GM23338 (cell line): ENCODE measurements around the gene ELMOD3. TPM values are rescaled to one million over a fixed set of nuclear protein-coding genes. Genes with fewer than 3 reads are reported as not detected.

Experiments
- ATAC-seq: fragments of 200-7000 bp; cut with Tn5 transposase; 3 replicates; pipeline ENCODE4 v1.9.1; 2020
- DNase-seq: peaks from one replicate; pipeline ENCODE4 v3.0.0-alpha.2; 2015; ENCODE audit warnings: low spot score
- H2AFZ ChIP-seq: fragments of 200-600 bp; sonication (generic); 2 replicates; pipeline ENCODE4 v1.8.0; 2016; ENCODE audit warnings: antibody characterized with exemption, mild to moderate bottlenecking, moderate library complexity
- H3F3A ChIP-seq: fragments of 200-600 bp; sonication (generic); replicated peaks from 2 replicates; pipeline ENCODE4 v1.8.0; 2017; ENCODE audit warnings: antibody characterized with exemption, mixed run types, low read depth
- H3K27ac ChIP-seq: fragments of 200-600 bp; sonication (generic); 2 replicates; pipeline ENCODE4 v1.6.1; 2016; ENCODE audit warnings: low read depth
- H3K27me3 ChIP-seq: fragments of 200-600 bp; sonication (generic); 2 replicates; pipeline ENCODE4 v1.8.0; 2016; ENCODE audit warnings: mild to moderate bottlenecking, mixed run types, moderate library complexity; ENCODE audit not compliant: insufficient read depth
- H3K36me3 ChIP-seq: fragments of 200-600 bp; sonication (generic); 2 replicates; pipeline ENCODE4 v1.8.0; 2016; ENCODE audit warnings: mild to moderate bottlenecking; ENCODE audit not compliant: insufficient read depth
- H3K4me1 ChIP-seq: fragments of 200-600 bp; sonication (generic); 2 replicates; pipeline ENCODE4 v1.8.0; 2016; ENCODE audit warnings: mild to moderate bottlenecking, moderate library complexity; ENCODE audit not compliant: insufficient read depth
- H3K4me2 ChIP-seq: fragments of 200-600 bp; sonication (generic); 2 replicates; pipeline ENCODE4 v1.7.1; 2017; ENCODE audit warnings: mixed run types
- H3K4me3 ChIP-seq: fragments of 200-600 bp; sonication (generic); 2 replicates; pipeline ENCODE4 v1.6.1; 2016; ENCODE audit warnings: mixed run types
- H3K79me2 ChIP-seq: fragments of 200-600 bp; sonication (generic); replicated peaks from 2 replicates; pipeline ENCODE4 v1.8.0; 2017; ENCODE audit warnings: mild to moderate bottlenecking; ENCODE audit not compliant: insufficient read depth
- H3K9me2 ChIP-seq: fragments of 200-600 bp; sonication (generic); 2 replicates; pipeline ENCODE4 v1.8.0; 2017; ENCODE audit not compliant: insufficient read depth
- H4K20me1 ChIP-seq: fragments of 200-600 bp; sonication (generic); replicated peaks from 2 replicates; pipeline ENCODE4 v1.8.0; 2017; ENCODE audit warnings: mild to moderate bottlenecking; ENCODE audit not compliant: insufficient read depth
- H3K27ac Mint-ChIP-seq: 2 replicates; pipeline ENCODE4 v1.8.0; 2020; ENCODE audit warnings: inconsistent platforms, mild to moderate bottlenecking, moderate library complexity, mixed read lengths
- H3K27me3 Mint-ChIP-seq: 3 replicates; pipeline ENCODE4 v1.8.0; 2022; ENCODE audit warnings: low read depth, mild to moderate bottlenecking, moderate library complexity, mixed read lengths, inconsistent platforms; ENCODE audit not compliant: insufficient read depth, poor library complexity
- H3K36me3 Mint-ChIP-seq: 3 replicates; pipeline ENCODE4 v1.8.0; 2021; ENCODE audit warnings: low read depth, mild to moderate bottlenecking, inconsistent platforms, moderate library complexity, mixed read lengths
- H3K4me1 Mint-ChIP-seq: 3 replicates; pipeline ENCODE4 v1.8.0; 2020; ENCODE audit warnings: mild to moderate bottlenecking, inconsistent platforms, mixed read lengths
- H3K4me3 Mint-ChIP-seq: 3 replicates; pipeline ENCODE4 v1.8.0; 2021; ENCODE audit warnings: moderate library complexity, mild to moderate bottlenecking, inconsistent platforms, mixed read lengths
- H3K9me3 Mint-ChIP-seq: 3 replicates; pipeline ENCODE4 v1.8.0; 2020; ENCODE audit warnings: moderate library complexity, mild to moderate bottlenecking, inconsistent platforms, mixed read lengths
- CREB1 ChIP-seq: fragments of 250-450 bp; sonication (Bioruptor Pico); IDR thresholded peaks from 2 replicates; pipeline ENCODE4 v1.5.0; 2020; ENCODE audit warnings: low read depth, mild to moderate bottlenecking, moderate library complexity
- CTCF ChIP-seq, 2 experiments: fragments of 200-600 bp in 1 of 2; sonication (generic) in 1 of 2; conservative IDR thresholded peaks; 2 replicates each; pipeline versions ENCODE4 v1.5.1 to v1.6.1; 2016 to 2017; ENCODE audit warnings: antibody characterized with exemption in 2 of 2, low read depth in 2 of 2, mild to moderate bottlenecking in 2 of 2, moderate library complexity in 1 of 2
- ETS1 ChIP-seq: IDR thresholded peaks from 2 replicates; pipeline ENCODE4 v1.6.1; 2016; ENCODE audit warnings: antibody characterized with exemption
- EZH2phosphoT487 ChIP-seq: fragments of 200-600 bp; sonication (generic); IDR thresholded peaks from one replicate; pipeline ENCODE4 v1.8.1; 2018; ENCODE audit warnings: antibody characterized with exemption; ENCODE audit not compliant: unreplicated experiment
- REST ChIP-seq: IDR thresholded peaks from one replicate; pipeline ENCODE4 v1.6.1; 2018; ENCODE audit warnings: antibody characterized with exemption; ENCODE audit not compliant: unreplicated experiment
- STAT1 ChIP-seq: IDR thresholded peaks from one replicate; pipeline ENCODE4 v1.6.1; 2016; ENCODE audit warnings: antibody characterized with exemption; ENCODE audit not compliant: unreplicated experiment
- ZNF114 ChIP-seq: fragments of 250-450 bp; sonication (Bioruptor Pico); IDR thresholded peaks from 2 replicates; pipeline ENCODE4 v1.5.0; 2020; ENCODE audit warnings: mild to moderate bottlenecking, moderate library complexity
- ZNF331 ChIP-seq: fragments of 250-450 bp; sonication (Bioruptor Pico); IDR thresholded peaks from 2 replicates; pipeline ENCODE4 v1.5.0; 2020; ENCODE audit warnings: low read depth, mild to moderate bottlenecking, moderate library complexity
- ZNF462 ChIP-seq: fragments of 250-450 bp; sonication (Bioruptor Pico); IDR thresholded peaks from 2 replicates; pipeline ENCODE4 v1.5.0; 2020; ENCODE audit warnings: mild to moderate bottlenecking, moderate library complexity
- polyA plus RNA-seq: library from polyadenylated mRNA; unstranded; fragments of >200 nt; fragmentation: Nextera tagmentation; extraction: Ambion mirVana; gene quantifications from 2 replicates; pipeline ENCODE4 v1.2.1, GENCODE V29; 2016
- total RNA-seq: library from RNA; depleted of rRNA; stranded (reverse); fragments of >200 nt; shearing (Covaris generic); gene quantifications from 2 replicates; pipeline ENCODE4 v1.2.3, GENCODE V29; 2014

Gene ELMOD3
- total and polyA plus RNA-seq, 2 experiments from 2014 or later = 8.6 to 8.9 TPM

GRCh38 chr2:85347599-85347998 lies 7.0 kb upstream of the ELMOD3 start:
- H3K9me3 Mint-ChIP-seq = no peaks in the 10 kb centered on the region
- H3K36me3 ChIP-seq = no peaks in the 10 kb centered on the region
- no peaks in the 10 kb centered on the region; the same call in none of the 2 replicates for H4K20me1 ChIP-seq
- H3K9me2 ChIP-seq = no peaks in the 10 kb centered on the region
- H3K27ac Mint-ChIP-seq = no peak overlapping the region
- no peak overlapping the region for H3K27ac ChIP-seq
- no peak for TF ChIP-seq STAT1
- no peak for TF ChIP-seq CTCF (conservative IDR thresholded peaks at IDR 0.05; ENCODE audit: low read depth in 2 of 2)
- no peak for TF ChIP-seq ZNF331 (CRISPR knock-in tag)
- no peak overlapping the region for H3K4me3 ChIP-seq
- H3K4me1 Mint-ChIP-seq = peaks cover 6% of the 10 kb centered on the region
- no peaks in the 10 kb centered on the region for H3K4me1 ChIP-seq
- no peak overlapping the region for H2AFZ ChIP-seq
- DNase-seq (no peak), ATAC-seq (no peak)
- H3K4me2 ChIP-seq = no peak overlapping the region
- H3K27me3 Mint-ChIP-seq = peaks cover 1% of the 10 kb centered on the region
- H3K79me2 ChIP-seq = no peaks in the 10 kb centered on the region
- H3K4me3 Mint-ChIP-seq = no peak overlapping the region
- H3K36me3 Mint-ChIP-seq = peaks cover 31% of the 10 kb centered on the region
- no peaks in the 10 kb centered on the region for H3K27me3 ChIP-seq
- no peaks in the 10 kb centered on the region for H3F3A ChIP-seq

- Mint-ChIP-seq H3K4me3 (peak overlapping the region; percentile 97), H3K27me3 (peaks cover 6% of the 10 kb centered on the region), H3K36me3 (peaks cover 19% of the 10 kb centered on the region), H3K9me3 (no peaks in the 10 kb centered on the region), H3K27ac (peak overlapping the region; percentile 40; the same call in 1 of the 2 replicates), H3K4me1 (peaks cover 15% of the 10 kb centered on the region)
- Histone ChIP-seq H3K27me3 (no peaks in the 10 kb centered on the region), H3K36me3 (no peaks in the 10 kb centered on the region), H3K79me2 (no peaks in the 10 kb centered on the region), H3K4me2 (peak overlapping the region; percentile 83), H4K20me1 (no peaks in the 10 kb centered on the region; the same call in none of the 2 replicates), H3F3A (no peaks in the 10 kb centered on the region), H2AFZ (peak overlapping the region; percentile 92), H3K9me2 (no peaks in the 10 kb centered on the region), H3K27ac (no peak overlapping the region), H3K4me1 (peaks cover 15% of the 10 kb centered on the region), H3K4me3 (peak overlapping the region; percentile 78)
- ATAC-seq (peak; percentile 11), DNase-seq (no peak)
- no peak for TF ChIP-seq STAT1
- no peak for TF ChIP-seq ETS1
- TF ChIP-seq ZNF462 (CRISPR knock-in tag) = no peak
- TF ChIP-seq REST = no peak
- no peak for TF ChIP-seq ZNF114 (CRISPR knock-in tag)
- TF ChIP-seq ZNF331 (CRISPR knock-in tag) = no peak
- no peak for TF ChIP-seq CREB1 (CRISPR knock-in tag)
- TF ChIP-seq EZH2phosphoT487 = no peak
Observed at GRCh38 chr2:85353876-85354285, 688 bp upstream of the ELMOD3 start.
